Mesendoderm (in vitro differentiated cells): Measurements from ENCODE around the gene IL17B.

Experiments used
- DNase-seq: peaks from one replicate; pipeline ENCODE4 v3.0.0; 2013
- H2AK5ac ChIP-seq: 2 replicates; pipeline ENCODE4 v1.6.1; 2013; ENCODE audit warnings: low read length, inconsistent platforms
- H2BK120ac ChIP-seq: 2 replicates; pipeline ENCODE4 v1.6.1; 2013; ENCODE audit warnings: low read depth, mild to moderate bottlenecking, low read length, moderate library complexity, mixed read lengths
- H2BK15ac ChIP-seq: replicated peaks from 2 replicates; pipeline ENCODE4 v1.6.1; 2013; ENCODE audit warnings: low read depth, mild to moderate bottlenecking, moderate library complexity
- H2BK5ac ChIP-seq: 2 replicates; pipeline ENCODE4 v1.6.1; 2013; ENCODE audit warnings: low read length, inconsistent platforms
- H3K18ac ChIP-seq: 2 replicates; pipeline ENCODE4 v1.6.1; 2013; ENCODE audit warnings: mild to moderate bottlenecking, low read length, mixed read lengths
- H3K23ac ChIP-seq: one replicate; pipeline ENCODE4 v1.6.1; 2013; ENCODE audit warnings: low read length
- H3K27ac ChIP-seq: 2 replicates; pipeline ENCODE4 v1.5.1; 2013; ENCODE audit warnings: low read depth, mild to moderate bottlenecking, inconsistent platforms, low read length, moderate library complexity
- H3K27me3 ChIP-seq: 2 replicates; pipeline ENCODE4 v1.6.1; 2013; ENCODE audit warnings: low read length, control low read depth, mild to moderate bottlenecking, inconsistent platforms; ENCODE audit not compliant: insufficient read depth, poor library complexity
- H3K36me3 ChIP-seq: 2 replicates; pipeline ENCODE4 v1.6.1; 2013; ENCODE audit warnings: low read length, inconsistent platforms; ENCODE audit not compliant: control insufficient read depth, insufficient read depth
- H3K4ac ChIP-seq: one replicate; pipeline ENCODE4 v1.6.1; 2013; ENCODE audit warnings: low read depth, mild to moderate bottlenecking, low read length, moderate library complexity
- H3K4me1 ChIP-seq: 2 replicates; pipeline ENCODE4 v1.6.1; 2013; ENCODE audit warnings: low read depth, low read length, inconsistent platforms; ENCODE audit not compliant: control insufficient read depth
- H3K4me2 ChIP-seq: 2 replicates; pipeline ENCODE4 v1.6.1; 2013; ENCODE audit warnings: low read length
- H3K4me3 ChIP-seq: 2 replicates; pipeline ENCODE4 v1.5.1; 2013; ENCODE audit warnings: mild to moderate bottlenecking, low read length
- H3K56ac ChIP-seq: one replicate; pipeline ENCODE4 v1.6.1; 2013; ENCODE audit warnings: low read length
- H3K79me1 ChIP-seq: 2 replicates; pipeline ENCODE4 v1.6.1; 2013; ENCODE audit warnings: low read length, inconsistent platforms
- H3K79me2 ChIP-seq: 2 replicates; pipeline ENCODE4 v1.6.1; 2013; ENCODE audit warnings: mild to moderate bottlenecking, low read length; ENCODE audit not compliant: control insufficient read depth, insufficient read depth
- H3K9ac ChIP-seq: 2 replicates; pipeline ENCODE4 v1.6.1; 2013; ENCODE audit warnings: low read length, inconsistent platforms
- H4K5ac ChIP-seq: one replicate; pipeline ENCODE4 v1.6.1; 2013; ENCODE audit warnings: low read length
- H4K8ac ChIP-seq: one replicate; pipeline ENCODE4 v1.6.1; 2013; ENCODE audit warnings: low read depth, mild to moderate bottlenecking, control low read depth, low read length, moderate library complexity
- WGBS: extraction: QIAGEN DNeasy Blood & Tissue Kit; methylation state at CpG from one replicate; pipeline ENCODE4 v1.1.7; 2013; ENCODE audit warnings: low lambda C conversion rate, missing lambda C conversion rate; ENCODE audit not compliant: insufficient coverage; ENCODE audit errors: extremely low coverage; 5-methylcytosine and 5-hydroxymethylcytosine counted together

Gene IL17B

GRCh38 chr5:149328177-149328576 is 50.9 kb downstream of the IL17B start:
- WGBS = no CpG with 5 or more reads among the region's 5 CpGs

DNA sequence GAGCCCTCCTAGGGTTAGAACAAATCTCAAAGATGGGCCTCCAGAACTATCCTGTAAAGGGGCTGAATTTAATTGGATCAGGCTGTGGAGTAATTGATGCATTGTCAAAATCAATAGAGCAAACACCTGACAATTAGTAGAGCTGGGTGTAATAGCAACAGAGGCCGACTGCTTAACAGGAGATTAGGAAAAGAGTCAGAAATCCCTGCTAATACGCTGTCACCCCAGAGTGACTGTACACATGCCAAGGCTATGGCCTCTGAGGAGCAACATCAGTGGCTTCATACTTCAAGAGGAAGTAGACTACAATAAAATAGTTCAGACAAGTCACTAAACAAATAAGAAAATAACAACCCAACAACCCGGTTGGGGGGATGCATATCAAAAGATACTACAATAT is 52.5 kb downstream of the IL17B start:
- no peak overlapping the region for H3K18ac ChIP-seq
- no peak overlapping the region for H3K4me2 ChIP-seq
- no peak overlapping the region for H3K56ac ChIP-seq

More at GRCh38 chr5:149328177-149328576, 50.9 kb downstream of the IL17B start:
- no peak overlapping the region for H3K56ac ChIP-seq
- H2BK5ac ChIP-seq = no peak overlapping the region
- no peak overlapping the region for H3K4me3 ChIP-seq
- no peak for DNase-seq
- no peak overlapping the region for H2BK15ac ChIP-seq
- no peak overlapping the region for H4K5ac ChIP-seq
- H3K27me3 ChIP-seq = no peaks in the 10 kb centered on the region
- H3K4me1 ChIP-seq = no peaks in the 10 kb centered on the region
- no peak overlapping the region for H3K23ac ChIP-seq
- no peaks in the 10 kb centered on the region for H3K79me1 ChIP-seq
- no peak overlapping the region for H3K4ac ChIP-seq
- H3K36me3 ChIP-seq = no peaks in the 10 kb centered on the region
- no peak overlapping the region for H3K9ac ChIP-seq
- H3K18ac ChIP-seq = no peak overlapping the region
- no peak overlapping the region for H2AK5ac ChIP-seq
- H3K79me2 ChIP-seq = no peaks in the 10 kb centered on the region
- H2BK120ac ChIP-seq = no peak overlapping the region
- H4K8ac ChIP-seq = no peak overlapping the region
- H3K4me2 ChIP-seq = no peak overlapping the region
- H3K27ac ChIP-seq = no peak overlapping the region

GRCh38 chr5:149325894-149326293 is 53.2 kb downstream of the IL17B start:
- no peak overlapping the region for H2AK5ac ChIP-seq
- H3K27me3 ChIP-seq = no peaks in the 10 kb centered on the region
- no peaks in the 10 kb centered on the region for H3K4me1 ChIP-seq
- peak overlapping the region; percentile 45 for H3K23ac ChIP-seq
- no peak overlapping the region for H3K9ac ChIP-seq
- no peak overlapping the region for H2BK15ac ChIP-seq
- no peak overlapping the region for H3K18ac ChIP-seq
- H2BK120ac ChIP-seq = no peak overlapping the region
- DNase-seq = no peak
- H2BK5ac ChIP-seq = no peak overlapping the region
- H3K36me3 ChIP-seq = no peaks in the 10 kb centered on the region
- no peak overlapping the region for H3K4me3 ChIP-seq
- no peak overlapping the region for H3K27ac ChIP-seq
- H3K79me2 ChIP-seq = no peaks in the 10 kb centered on the region
- H3K79me1 ChIP-seq = no peaks in the 10 kb centered on the region
- H3K4me2 ChIP-seq = no peak overlapping the region
- no peak overlapping the region for H4K8ac ChIP-seq
- no peak overlapping the region for H4K5ac ChIP-seq
- no CpG with 5 or more reads among the region's 5 CpGs for WGBS
- H3K4ac ChIP-seq = no peak overlapping the region
- H3K56ac ChIP-seq = no peak overlapping the region

More for the DNA sequence above, 52.5 kb downstream of the IL17B start:
- H2BK15ac ChIP-seq = no peak overlapping the region
- H3K4me3 ChIP-seq = no peak overlapping the region
- no peak overlapping the region for H3K27ac ChIP-seq
- peak overlapping the region; percentile 56 for H4K8ac ChIP-seq
- H3K36me3 ChIP-seq = no peaks in the 10 kb centered on the region
- H3K23ac ChIP-seq = no peak overlapping the region
- H2AK5ac ChIP-seq = no peak overlapping the region
- H2BK120ac ChIP-seq = no peak overlapping the region
- no peak overlapping the region for H2BK5ac ChIP-seq
- no peak overlapping the region for H3K9ac ChIP-seq
- H4K5ac ChIP-seq = no peak overlapping the region
- H3K79me1 ChIP-seq = no peaks in the 10 kb centered on the region
- DNase-seq = no peak
- H3K4ac ChIP-seq = no peak overlapping the region
- no peaks in the 10 kb centered on the region for H3K4me1 ChIP-seq
- no peaks in the 10 kb centered on the region for H3K27me3 ChIP-seq
- H3K79me2 ChIP-seq = no peaks in the 10 kb centered on the region
- WGBS = no CpG with 5 or more reads among the region's 3 CpGs

GRCh38 chr5:149325166-149325735 is 53.8 kb downstream of the IL17B start:
- Histone ChIP-seq H3K23ac (no peak overlapping the region), H4K5ac (no peak overlapping the region), H3K79me2 (no peaks in the 10 kb centered on the region), H3K56ac (no peak overlapping the region), H3K79me1 (no peaks in the 10 kb centered on the region), H2AK5ac (no peak overlapping the region), H3K4me2 (no peak overlapping the region), H3K18ac (no peak overlapping the region), H2BK5ac (no peak overlapping the region), H4K8ac (no peak overlapping the region), H3K4ac (no peak overlapping the region), H2BK15ac (no peak overlapping the region), H3K4me1 (no peaks in the 10 kb centered on the region), H3K9ac (no peak overlapping the region), H3K36me3 (no peaks in the 10 kb centered on the region), H2BK120ac (no peak overlapping the region), H3K27ac (no peak overlapping the region), H3K27me3 (no peaks in the 10 kb centered on the region), H3K4me3 (no peak overlapping the region)
- no peak for DNase-seq

DNA sequence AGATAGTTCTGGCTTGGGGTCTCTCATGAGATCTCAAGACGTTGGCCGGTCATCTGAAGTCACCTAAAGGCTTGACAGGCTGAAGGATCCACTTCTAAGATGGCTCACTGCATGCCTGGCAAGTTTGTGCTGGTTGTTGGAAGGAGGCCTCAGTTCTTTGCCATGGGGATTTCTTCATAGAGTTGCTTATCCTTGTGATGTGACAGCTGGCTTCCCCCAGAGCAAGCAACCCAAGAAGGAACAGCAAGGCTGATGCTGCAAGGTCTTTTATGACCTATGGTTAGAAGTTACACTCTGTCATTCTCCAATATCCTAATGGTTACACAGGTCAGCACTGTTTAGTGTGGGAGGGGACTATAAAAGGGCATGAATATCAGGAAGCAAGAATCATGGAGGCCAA is 54.5 kb downstream of the IL17B start:
- no peak overlapping the region for H3K4ac ChIP-seq
- no peaks in the 10 kb centered on the region for H3K27me3 ChIP-seq
- H3K9ac ChIP-seq = no peak overlapping the region
- no peak overlapping the region for H2BK15ac ChIP-seq
- no peaks in the 10 kb centered on the region for H3K4me1 ChIP-seq
- H2BK120ac ChIP-seq = no peak overlapping the region
- H3K23ac ChIP-seq = no peak overlapping the region
- no peak overlapping the region for H3K18ac ChIP-seq
- H3K79me2 ChIP-seq = no peaks in the 10 kb centered on the region
- no peaks in the 10 kb centered on the region for H3K36me3 ChIP-seq
- whole genome bisulfite sequencing = no CpG with 5 or more reads among the region's 2 CpGs
- no peak overlapping the region for H3K4me3 ChIP-seq
- H2AK5ac ChIP-seq = no peak overlapping the region
- H4K8ac ChIP-seq = no peak overlapping the region
- no peak overlapping the region for H2BK5ac ChIP-seq
- H3K79me1 ChIP-seq = no peaks in the 10 kb centered on the region
- no peak overlapping the region for H3K4me2 ChIP-seq
- no peak for DNase-seq
- H3K27ac ChIP-seq = no peak overlapping the region
- no peak overlapping the region for H3K56ac ChIP-seq
- no peak overlapping the region for H4K5ac ChIP-seq
